NCI-H187 (cell line): ENCODE measurements around the gene JPH2.

Experiments used
- DNase-seq, 2 experiments: peaks; one replicate each; lab custom pipeline; 2025; lab: John Stamatoyannopoulos, UW

JPH2 gene

GRCh38 chr20:44125332-44126127 is 61.5 kb downstream of the JPH2 start:
- no peak for DNase-seq

GRCh38 chr20:44123874-44124535 is 63.0 kb downstream of the JPH2 start:
- no peak for DNase-seq

GRCh38 chr20:44123251-44123650 is 63.7 kb downstream of the JPH2 start:
- no peak for DNase-seq

- DNase-seq: no peak
Measured at GRCh38 chr20:44120676-44121425, 66.1 kb downstream of the JPH2 start.

DNA sequence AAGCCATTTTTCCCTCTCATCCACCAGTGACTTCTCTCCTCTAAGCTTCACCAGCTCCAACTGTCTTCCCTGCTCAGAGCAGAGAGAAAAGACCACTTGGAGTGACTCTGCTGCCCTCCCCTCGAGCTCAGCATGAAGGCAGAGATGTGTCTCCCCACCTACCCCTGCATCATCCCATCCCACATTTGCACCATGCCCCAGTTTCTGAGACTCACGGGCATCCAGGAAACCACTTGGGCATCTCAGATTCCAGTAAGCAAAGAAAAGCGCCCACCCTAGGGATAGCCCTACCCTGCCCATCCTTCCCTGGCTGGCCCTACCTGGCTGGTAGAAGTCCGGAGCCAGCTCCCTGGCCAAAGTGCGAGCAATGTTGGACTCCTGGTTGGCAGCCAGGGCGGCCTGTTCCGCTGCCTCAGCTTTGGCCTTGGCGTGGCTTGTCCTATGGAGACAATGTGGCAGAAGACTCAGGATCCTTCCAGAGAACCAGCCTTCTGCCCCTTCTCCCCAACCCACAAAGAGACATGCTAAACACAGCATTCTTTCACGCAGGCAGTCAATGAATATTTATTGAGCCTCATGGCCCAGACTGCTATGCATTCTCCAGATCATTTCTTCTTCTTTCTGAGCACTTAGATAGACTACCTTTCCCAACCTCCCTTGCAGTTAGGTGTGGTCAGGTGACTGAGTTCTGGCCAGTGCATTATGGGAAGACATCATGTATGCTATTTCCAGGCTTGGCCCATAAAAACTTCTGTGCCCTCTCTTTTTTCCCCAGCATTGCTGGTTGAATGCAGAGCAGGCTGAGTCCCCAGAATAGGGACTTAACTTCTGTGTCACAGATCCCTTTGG is 68.6 kb downstream of the JPH2 start:
- DNase-seq: no peak

GRCh38 chr20:44117296-44118184 is 69.4 kb downstream of the JPH2 start:
- DNase-seq: no peak

DNA sequence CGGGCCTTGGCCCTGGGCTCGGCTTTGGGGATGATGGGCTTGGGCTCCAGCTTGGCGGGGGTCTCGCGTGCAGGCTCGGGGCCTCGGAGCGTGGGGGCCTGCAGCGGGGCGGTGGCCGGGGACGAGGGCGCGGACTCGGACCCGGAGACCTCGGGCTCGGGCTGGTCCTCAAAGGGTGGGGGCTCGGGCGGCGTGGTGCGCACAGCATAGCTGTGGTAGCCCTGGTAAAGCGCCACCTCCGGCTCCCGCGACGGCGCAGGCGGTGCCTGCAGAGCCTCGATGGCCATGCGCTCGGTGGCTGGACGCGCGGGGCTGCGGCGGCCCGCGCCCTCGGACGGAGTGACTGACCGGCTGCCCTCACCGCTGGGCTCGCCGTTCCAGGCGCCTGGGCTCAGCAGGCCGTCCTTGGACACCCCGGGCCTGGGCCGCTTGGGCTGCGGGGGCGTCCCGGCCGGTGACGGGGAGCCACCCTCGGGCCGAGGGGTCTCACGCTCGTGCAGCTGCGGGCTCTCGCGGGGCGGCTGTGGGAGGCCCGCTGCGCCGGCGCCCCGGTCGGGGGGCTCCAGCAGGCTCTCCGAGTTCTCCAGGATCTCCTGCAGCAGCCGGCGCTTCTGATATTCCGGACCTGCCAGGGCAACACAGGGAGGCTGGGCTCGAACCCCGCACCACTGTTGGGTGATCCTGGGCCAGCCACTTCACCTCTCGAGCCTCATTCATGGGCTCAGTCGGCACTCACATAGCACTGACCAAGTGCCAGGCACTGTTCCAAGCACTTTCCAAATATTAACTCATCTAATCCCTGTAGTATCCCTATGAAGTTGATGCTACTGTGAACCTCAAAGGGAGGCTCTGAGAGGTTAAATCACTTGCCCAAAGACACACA is 71.0 kb downstream of the JPH2 start:
- no peak for DNase-seq

GRCh38 chr20:44115181-44115580 is 71.8 kb downstream of the JPH2 start:
- DNase-seq: no peak

DNA sequence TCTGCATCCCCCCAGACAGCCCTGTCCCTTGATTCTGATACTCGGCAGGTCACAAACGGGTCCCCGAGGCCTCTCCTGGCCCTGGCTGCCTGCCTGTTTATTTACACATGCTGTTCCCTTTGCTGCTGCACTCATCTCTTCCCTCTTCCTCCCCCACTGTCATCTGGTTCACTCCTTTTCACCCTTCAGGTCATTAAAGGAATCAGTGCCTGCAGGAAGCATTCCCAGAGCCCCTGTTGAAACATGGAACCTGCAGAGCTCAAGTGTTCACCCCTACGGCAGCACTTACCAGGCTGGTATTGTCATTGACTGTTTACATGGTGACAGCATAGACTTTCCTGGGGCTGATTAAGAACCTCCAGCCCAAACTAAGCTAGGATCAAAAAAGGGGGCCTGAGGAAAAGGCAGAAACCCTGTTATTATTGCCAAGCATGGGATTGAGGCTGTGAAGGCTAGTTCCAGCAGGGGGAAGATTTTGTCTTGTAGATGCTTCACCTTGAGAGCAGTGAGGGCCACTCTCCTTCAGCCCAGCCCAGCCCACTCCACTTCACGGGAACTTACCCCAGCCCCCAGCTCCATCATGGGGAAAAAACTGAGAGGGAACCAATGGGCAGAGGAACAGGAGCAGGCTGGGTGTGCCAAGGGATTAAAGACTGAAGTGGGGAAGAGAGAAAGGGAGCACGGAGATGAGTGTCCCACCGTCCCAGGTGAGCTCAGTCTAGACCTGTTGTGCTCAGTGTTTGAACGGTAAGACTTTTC is 73.2 kb downstream of the JPH2 start:
- DNase-seq: no peak

GRCh38 chr20:44112889-44113617 is 73.9 kb downstream of the JPH2 start:
- no peak for DNase-seq

GRCh38 chr20:44112456-44112855 is 74.5 kb downstream of the JPH2 start:
- DNase-seq: no peak

DNA sequence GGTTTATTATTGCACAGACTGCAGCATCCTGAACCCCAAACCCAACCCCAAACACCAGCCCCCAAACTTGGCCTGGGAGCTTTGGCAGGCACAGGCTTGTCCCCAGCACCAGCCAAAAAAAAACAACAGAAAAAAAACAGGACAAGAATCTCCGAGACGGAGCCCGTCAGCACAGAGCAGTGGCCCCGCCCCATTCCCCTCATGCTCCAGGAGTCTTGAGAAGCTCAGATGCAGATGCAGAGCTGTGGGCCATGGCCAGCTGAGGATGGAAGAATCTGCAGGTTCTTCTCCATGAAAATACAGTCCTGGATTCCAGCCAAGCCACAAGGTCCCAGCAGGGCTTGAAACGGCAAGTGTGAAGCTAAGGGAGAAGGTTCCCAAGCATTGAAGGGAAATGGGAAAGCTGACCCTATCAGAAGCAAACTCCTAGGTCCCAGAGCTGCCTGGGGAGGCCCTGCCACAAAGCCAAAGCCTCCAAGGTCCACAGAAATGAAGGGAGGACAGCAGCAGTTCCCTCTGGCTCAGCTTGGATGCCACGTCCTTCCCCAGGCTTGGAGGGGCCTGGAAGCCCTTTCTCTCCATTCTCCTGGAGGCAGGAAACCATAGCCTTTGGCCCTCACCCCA is 75.2 kb downstream of the JPH2 start:
- DNase-seq: no peak

GRCh38 chr20:44110816-44111568 is 76.0 kb downstream of the JPH2 start:
- no peak for DNase-seq

DNA sequence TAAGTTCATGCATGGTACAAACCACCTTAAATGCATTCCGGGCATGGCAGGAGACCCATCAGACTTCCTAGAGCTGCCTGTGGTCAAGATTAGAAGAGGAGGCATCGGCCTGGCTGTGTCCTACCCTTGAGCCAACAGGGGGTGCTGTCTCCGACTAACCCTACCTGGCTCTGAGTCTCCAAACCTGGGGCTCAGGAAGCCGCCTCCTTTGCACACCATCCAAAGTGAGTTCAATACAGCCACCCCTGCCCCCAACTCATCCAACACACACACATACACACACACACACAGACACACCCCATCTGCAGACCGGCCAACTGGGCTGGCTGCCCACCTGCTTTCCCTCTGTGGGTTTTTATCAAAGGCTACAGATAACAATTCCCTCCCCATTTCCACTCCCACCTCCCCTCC is 77.0 kb downstream of the JPH2 start:
- DNase-seq: no peak

- DNase-seq: no peak
Measured at GRCh38 chr20:44106615-44107014, 80.4 kb downstream of the JPH2 start.

GRCh38 chr20:44104798-44105517 is 82.0 kb downstream of the JPH2 start:
- DNase-seq: no peak

- no peak for DNase-seq
Measured at GRCh38 chr20:44102582-44102981, 84.4 kb downstream of the JPH2 start.
